Measurements from ENCODE around the gene E4F1.
"Not testable (repeated sequence)": the region's sequence is repeated elsewhere in the genome, so short reads cannot be mapped to it uniquely, and the experiment has no call there.

Gene E4F1

GRCh38 chr16:2244301-2244700 is 20.9 kb downstream of the E4F1 start:
- DNase-seq (ENCODE audit: low read depth in 2 of 2), result no peak

- no peak for DNase-seq (ENCODE audit: low read depth in 2 of 2)
Observed at GRCh38 chr16:2244926-2245795, 21.8 kb downstream of the E4F1 start.

- no peak for DNase-seq (ENCODE audit: low read depth in 2 of 2)
Observed at GRCh38 chr16:2246301-2246885, 23.0 kb downstream of the E4F1 start.

GRCh38 chr16:2250652-2251295 is 27.4 kb downstream of the E4F1 start:
- DNase-seq (ENCODE audit: low read depth in 2 of 2), result no peak

GRCh38 chr16:2251296-2252111 is 28.1 kb downstream of the E4F1 start, which contains the start of gene ECI1:
ECI1 (minus strand) TSS chr16:2251587; CDS start chr16:2251566, 21 bp downstream.
- peak; percentile 54 to 64 for DNase-seq (ENCODE audit: low read depth in 2 of 2)

GRCh38 chr16:2252806-2253148 is 29.4 kb downstream of the E4F1 start:
- DNase-seq (ENCODE audit: low read depth in 2 of 2), result no peak

DNA sequence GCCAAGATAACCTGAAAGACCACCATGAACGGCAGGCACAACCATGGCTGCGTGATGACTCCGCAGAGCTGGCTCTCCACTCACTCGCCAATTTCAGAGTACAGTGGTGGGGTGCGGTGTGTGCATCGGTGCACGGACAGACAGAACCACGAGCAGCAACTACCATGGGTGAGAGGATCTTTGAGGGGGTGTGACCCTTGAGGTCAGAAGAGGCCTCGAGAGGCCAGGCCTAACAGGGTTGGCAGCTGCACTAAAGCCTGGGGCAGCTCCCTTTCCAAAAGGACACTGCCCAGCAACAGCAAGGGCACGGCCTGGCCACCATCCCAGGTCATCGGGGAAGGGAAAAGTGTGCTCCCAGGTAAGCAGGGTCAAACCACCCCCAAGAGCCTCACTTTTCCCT is 29.9 kb downstream of the E4F1 start:
- DNase-seq (ENCODE audit: low read depth in 2 of 2), result no peak

DNA sequence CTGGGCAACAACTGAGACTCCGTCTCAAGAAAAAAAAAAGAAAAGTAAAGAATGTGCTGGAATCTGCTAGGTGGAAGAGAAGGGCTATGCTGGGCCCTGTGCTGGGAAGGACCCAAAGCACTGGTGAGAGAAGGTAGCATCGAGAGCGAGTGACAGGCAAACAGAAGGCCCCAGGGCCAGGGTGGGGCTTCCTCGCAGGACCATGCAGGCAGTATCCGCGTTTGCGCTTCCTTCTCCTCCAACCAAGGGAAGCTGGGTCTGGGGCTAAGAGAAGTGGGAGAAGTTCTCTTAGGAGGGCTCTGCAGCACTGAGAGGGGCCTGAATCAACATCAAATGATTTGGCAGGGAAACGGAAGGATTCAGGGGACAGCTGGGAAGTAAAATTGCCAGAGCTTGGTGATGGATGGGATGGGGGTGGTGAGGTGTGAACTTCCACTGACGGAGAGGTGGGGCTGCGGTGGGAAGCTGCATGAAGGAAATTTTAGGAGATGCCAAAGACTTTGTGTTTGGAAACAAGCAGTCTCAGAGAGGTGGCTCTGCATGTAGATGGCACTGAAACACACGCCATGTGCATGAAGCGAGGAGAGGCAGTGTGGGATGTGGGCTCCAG is 33.2 kb downstream of the E4F1 start:
- DNase-seq (ENCODE audit: low read depth in 2 of 2), result no peak

GRCh38 chr16:2257726-2258125 is 34.3 kb downstream of the E4F1 start:
- DNase-seq (ENCODE audit: low read depth in 2 of 2), result no peak

- not testable (repeated sequence) for DNase-seq (ENCODE audit: low read depth in 2 of 2)
Observed at GRCh38 chr16:2258530-2258929, 35.1 kb downstream of the E4F1 start.

- no peak for DNase-seq (ENCODE audit: low read depth in 2 of 2)
Observed at GRCh38 chr16:2260250-2260649, 36.9 kb downstream of the E4F1 start.

GRCh38 chr16:2263026-2263425 is 39.6 kb downstream of the E4F1 start:
- not testable (repeated sequence) for DNase-seq (ENCODE audit: low read depth in 2 of 2)

DNA sequence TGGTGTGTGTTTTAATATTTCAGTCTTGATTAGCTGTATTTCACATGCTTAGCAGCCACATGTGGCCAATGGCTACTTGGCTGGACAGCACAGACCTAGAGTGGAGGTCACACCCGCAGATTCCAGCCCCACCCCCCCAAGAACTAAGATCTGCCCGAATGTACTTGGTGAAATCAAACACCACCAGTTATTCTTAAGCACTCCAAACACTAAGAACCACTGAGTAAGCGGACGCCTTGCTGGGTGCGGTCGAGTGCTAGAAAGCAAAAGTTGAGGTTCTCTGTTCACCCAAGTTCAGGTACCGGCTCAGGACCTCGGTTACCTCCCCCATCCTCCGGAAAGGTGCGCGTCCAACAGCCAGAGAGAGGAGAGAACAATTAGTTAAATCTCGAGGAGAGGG is 43.5 kb downstream of the E4F1 start:
- DNase-seq (ENCODE audit: low read depth in 2 of 2), result not testable (repeated sequence)

GRCh38 chr16:2267505-2267912 is 44.1 kb downstream of the E4F1 start:
- DNase-seq (ENCODE audit: low read depth in 2 of 2), result not testable (repeated sequence)

- DNase-seq (ENCODE audit: low read depth in 2 of 2), result peak; percentile 92 to 95
Observed at GRCh38 chr16:2267913-2268666, 44.7 kb downstream of the E4F1 start, which contains the start of gene RNPS1. RNPS1 (minus strand) TSS chr16:2268126; CDS start chr16:2264643, 3,483 bp downstream.

- no peak for DNase-seq (ENCODE audit: low read depth in 2 of 2)
Observed at GRCh38 chr16:2270070-2270462, 46.7 kb downstream of the E4F1 start.

DNA sequence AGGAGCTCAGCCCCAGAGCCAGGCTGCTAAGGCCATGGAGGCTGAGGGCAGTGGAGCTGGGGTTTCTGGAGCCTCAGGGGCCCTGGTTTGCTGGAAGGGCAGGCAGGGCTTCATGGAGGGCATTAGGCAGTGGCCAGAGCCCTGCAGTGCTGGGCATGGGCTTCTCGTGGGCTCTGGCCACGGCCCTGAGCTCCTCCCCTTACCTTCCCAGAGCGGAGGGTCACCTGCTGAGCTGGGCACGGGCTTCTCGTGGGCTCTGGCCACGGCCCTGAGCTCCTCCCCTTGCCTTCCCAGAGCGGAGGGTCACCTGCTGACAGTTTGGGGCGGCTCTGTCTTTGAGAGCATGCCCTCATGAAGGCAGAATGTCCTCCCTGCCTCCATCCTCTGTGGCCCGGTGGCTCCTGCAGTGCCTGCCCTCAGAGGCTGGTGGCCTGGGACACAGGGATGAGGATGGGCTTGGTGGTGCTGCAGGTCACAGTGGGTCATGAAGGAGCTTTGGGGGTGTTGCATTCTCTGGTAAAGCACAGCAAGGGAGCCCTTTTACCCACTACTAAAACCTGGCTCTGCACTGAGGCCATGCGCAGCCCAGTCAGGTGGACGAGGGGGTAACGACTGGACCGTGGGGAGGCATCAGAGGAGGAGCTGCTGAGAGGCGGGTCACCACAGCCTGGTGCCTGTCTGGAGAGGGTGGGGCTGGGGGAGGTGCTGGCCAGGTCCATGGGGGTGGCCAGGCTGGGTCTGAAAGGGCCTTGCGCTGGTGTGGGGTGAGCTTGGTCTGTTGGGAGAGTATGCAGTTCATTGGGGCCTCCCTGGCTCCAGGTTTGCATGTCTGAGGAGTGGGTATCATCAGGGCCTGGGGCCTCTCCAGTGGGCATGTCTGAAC is 47.4 kb downstream of the E4F1 start:
- DNase-seq (ENCODE audit: low read depth in 2 of 2), result no peak

- DNase-seq (ENCODE audit: low read depth in 2 of 2), result no peak
Observed at GRCh38 chr16:2271848-2272461, 48.6 kb downstream of the E4F1 start.

GRCh38 chr16:2273484-2273883 is 50.1 kb downstream of the E4F1 start:
- DNase-seq (ENCODE audit: low read depth in 2 of 2), result no peak
